Measurements from ENCODE around the gene TXNDC5. TPM values are rescaled to one million over a fixed set of nuclear protein-coding genes. Genes with fewer than 3 reads are reported as not detected.
A peak's percentile ranks its signal among the peaks of the same experiment; 100 is the strongest.

TXNDC5 gene
- total and polyA plus RNA-seq, 9 of the 15 experiments (the other 6 are each of a cell fraction or from before 2014, with no cell fraction given), result 33.9 to 156 (median 137) TPM

GRCh38 chr6:7912736-7913517, 2.3 kb upstream of the TXNDC5 start (continued):
- TF ChIP-seq ATF6 (CRISPR knock-in tag; IDR thresholded peaks at IDR 0.05) (no peak), ZBTB43 (CRISPR knock-in tag; IDR thresholded peaks at IDR 0.05) (no peak), FOS (IDR thresholded peaks at IDR 0.05; ENCODE audit: extremely low read depth, insufficient read length) (no peak), MTF1 (CRISPR knock-in tag; IDR thresholded peaks at IDR 0.05; ENCODE audit: borderline replicate concordance) (no peak), ZSCAN29 (IDR thresholded peaks at IDR 0.05) (no peak), CHCHD3 (CRISPR knock-in tag; IDR thresholded peaks at IDR 0.05) (no peak), NEUROD1 (IDR thresholded peaks at IDR 0.05; ENCODE audit: borderline replicate concordance, low read depth, low read length, partially characterized antibody) (no peak), ZNF134 (CRISPR knock-in tag; conservative IDR thresholded peaks at IDR 0.05) (no peak), YY1 (IDR thresholded peaks at IDR 0.05; ENCODE audit: borderline replicate concordance in 1 of 3, control insufficient read depth in 1 of 3, extremely low read depth in 1 of 3, insufficient read depth in 3 of 3, insufficient read length in 1 of 3, insufficient replicate concordance in 2 of 3, low read depth in 1 of 3, low read length in 2 of 3) (no peak), FOXP4 (CRISPR knock-in tag; IDR thresholded peaks at IDR 0.05; ENCODE audit: borderline replicate concordance) (no peak), DMBX1 (CRISPR knock-in tag; IDR thresholded peaks at IDR 0.05; ENCODE audit: borderline replicate concordance) (no peak), ZNF239 (CRISPR knock-in tag; IDR thresholded peaks at IDR 0.05) (no peak), MCM3 (IDR thresholded peaks at IDR 0.05) (no peak), BCOR (IDR thresholded peaks at IDR 0.05) (peak; percentile 50; the same call in 1 of the 2 replicates), ZNF347 (CRISPR knock-in tag; IDR thresholded peaks at IDR 0.05; ENCODE audit: low read depth) (no peak), MAX (CRISPR knock-in tag; IDR thresholded peaks at IDR 0.05) (no peak), UBTF (IDR thresholded peaks at IDR 0.05; ENCODE audit: borderline replicate concordance in 1 of 2, low read depth in 2 of 2, low read length in 2 of 2) (no peak), ZC3H8 (IDR thresholded peaks at IDR 0.05) (no peak), ETV5 (CRISPR knock-in tag; IDR thresholded peaks at IDR 0.05; ENCODE audit: low read depth) (no peak), DPF2 (IDR thresholded peaks at IDR 0.05) (peak; percentile 77)
